Panc1 (cell line): Measurements from ENCODE around the gene SHOC1. TPM values are rescaled to one million over a fixed set of nuclear protein-coding genes. Genes with fewer than 3 reads are reported as not detected.

Source experiments
- ATAC-seq: fragments of 200-7000 bp; cut with Tn5 transposase; 2 replicates; pipeline ENCODE4 v1.9.1; 2020; ENCODE audit warnings: mild to moderate bottlenecking, moderate library complexity
- BruUV-seq: library from RNA; stranded (reverse); fragments of 400-500 nt; replicated peaks from 2 replicates; lab custom pipeline; 2021; lab: Mats Ljungman, UMichigan
- CTCF ChIA-PET: fragments of 300-600 bp; sonication (Branson Sonifier 250); formaldehyde crosslinking; loops from one replicate; lab custom pipeline; 2022; ENCODE audit warnings: antibody characterized with exemption; lab: Charles Lee
- POLR2A ChIA-PET: fragments of 300-600 bp; sonication (Branson Sonifier 250); formaldehyde crosslinking; loops from one replicate; lab custom pipeline; 2022; ENCODE audit warnings: antibody characterized with exemption; lab: Charles Lee
- DNase-seq: peaks from one replicate; pipeline ENCODE4 v3.0.0-alpha.2; 2010; ENCODE audit warnings: low read depth, low spot score
- H3K27ac ChIP-seq: 2 replicates; pipeline ENCODE4 v1.5.1; 2011; ENCODE audit warnings: mild to moderate bottlenecking, low read length, inconsistent platforms
- H3K27me3 ChIP-seq: fragments of 200-500 bp; sonication (Bioruptor generic); 2 replicates; pipeline ENCODE4 v1.6.0; 2014; ENCODE audit warnings: low read length, inconsistent platforms; ENCODE audit not compliant: control insufficient read depth, insufficient read depth
- H3K36me3 ChIP-seq: fragments of 200-500 bp; sonication (Bioruptor generic); 2 replicates; pipeline ENCODE4 v1.5.1; 2014; ENCODE audit warnings: inconsistent platforms, mild to moderate bottlenecking, low read length, moderate library complexity; ENCODE audit not compliant: control insufficient read depth, insufficient read depth
- H3K4me1 ChIP-seq: 2 replicates; pipeline ENCODE4 v1.5.1; 2011; ENCODE audit warnings: inconsistent platforms, mild to moderate bottlenecking, low read length, moderate library complexity; ENCODE audit not compliant: control insufficient read depth, insufficient read depth
- H3K4me3 ChIP-seq, 2 experiments: 2 replicates each; pipeline ENCODE4 v1.5.1; 2011 to 2012; ENCODE audit warnings: low read depth in 2 of 2, low read length in 2 of 2, mild to moderate bottlenecking in 2 of 2, inconsistent platforms in 1 of 2, moderate library complexity in 1 of 2
- H3K9me3 ChIP-seq: fragments of 200-500 bp; sonication (Bioruptor generic); 2 replicates; pipeline ENCODE4 v1.5.1; 2014; ENCODE audit warnings: low read depth, mild to moderate bottlenecking, inconsistent platforms, low read length, moderate library complexity; ENCODE audit not compliant: control insufficient read depth, insufficient read depth
- CTCF ChIP-seq: fragments of 450-650 bp; IDR thresholded peaks from 2 replicates; pipeline ENCODE4 v1.5.1; 2017; ENCODE audit warnings: mild to moderate bottlenecking
- POLR2AphosphoS5 ChIP-seq: IDR thresholded peaks from 2 replicates; pipeline ENCODE4 v1.6.1; 2012; ENCODE audit warnings: mild to moderate bottlenecking, low read depth, low read length, moderate library complexity
- REST ChIP-seq, 2 experiments: IDR thresholded peaks; 2 replicates each; pipeline ENCODE4 v1.6.1; 2011 to 2012; ENCODE audit warnings: low read depth in 2 of 2, control low read depth in 1 of 2, low read length in 1 of 2, mild to moderate bottlenecking in 1 of 2, moderate library complexity in 1 of 2; ENCODE audit not compliant: insufficient read depth in 1 of 2
- SIN3A ChIP-seq: IDR thresholded peaks from 2 replicates; pipeline ENCODE4 v1.6.1; 2012; ENCODE audit warnings: low read depth, mild to moderate bottlenecking, low read length, moderate library complexity, borderline replicate concordance; ENCODE audit not compliant: insufficient read depth
- TCF7L2 ChIP-seq: IDR thresholded peaks from 2 replicates; pipeline ENCODE4 v1.6.1; 2011; ENCODE audit warnings: mild to moderate bottlenecking, low read depth, low read length, inconsistent platforms
- in situ Hi-C: cut with HindIII; loops from 2 replicates; pipeline ENCODE4 v1.10.0; 2016; ENCODE audit warnings: low sequenced_read_pairs, low pct_unique_long_range_greater_than_20kb
- intact Hi-C: fragments of 100-400 bp; cut with micrococcal nuclease; formaldehyde crosslinking; loops from one replicate; pipeline ENCODE4 v1.10.0; 2022; ENCODE audit not compliant: unreplicated experiment
- total RNA-seq: library from RNA; stranded (reverse); gene quantifications from one replicate; pipeline ENCODE4 v1.2.1, GENCODE V29; 2021; ENCODE audit not compliant: unreplicated experiment

The SHOC1 gene
- total RNA-seq, 1 experiment from 2014 or later, result 0.10 TPM

GRCh38 chr9:111825468-111826145 lies 30.9 kb upstream of the SHOC1 start:
- no peak for ATAC-seq

GRCh38 chr9:111821006-111821528 lies 26.3 kb upstream of the SHOC1 start:
- Histone ChIP-seq H3K9me3 (no peaks in the 10 kb centered on the region), H3K27me3 (no peaks in the 10 kb centered on the region), H3K4me3 (no peak overlapping the region), H3K36me3 (no peaks in the 10 kb centered on the region), H3K27ac (no peak overlapping the region), H3K4me1 (no peaks in the 10 kb centered on the region)
- ChIA-PET CTCF (no interaction called here), POLR2A (no interaction called here)
- DNase-seq (no peak), ATAC-seq (no peak)
- intact Hi-C loops (no loop called here), in situ Hi-C loops (no loop called here)
- TF ChIP-seq POLR2AphosphoS5 (no peak), REST (IDR thresholded peaks at IDR 0.05; ENCODE audit: insufficient read depth in 1 of 2, low read depth in 2 of 2, low read length in 1 of 2) (no peak), SIN3A (no peak), CTCF (no peak), TCF7L2 (no peak)
- BruUV-seq, result no TSS peak

More at GRCh38 chr9:111825468-111826145, 30.9 kb upstream of the SHOC1 start:
- Histone ChIP-seq H3K27ac (no peak overlapping the region), H3K27me3 (no peaks in the 10 kb centered on the region), H3K4me1 (no peaks in the 10 kb centered on the region), H3K36me3 (no peaks in the 10 kb centered on the region), H3K9me3 (no peaks in the 10 kb centered on the region), H3K4me3 (no peak overlapping the region)
- POLR2A ChIA-PET, result no interaction called here
- no TSS peak for BruUV-seq
- TF ChIP-seq POLR2AphosphoS5 (no peak), SIN3A (no peak), REST (IDR thresholded peaks at IDR 0.05; ENCODE audit: insufficient read depth in 1 of 2, low read depth in 2 of 2, low read length in 1 of 2) (no peak)
- in situ Hi-C loops (no loop called here), intact Hi-C loops (no loop called here)
- CTCF ChIA-PET, result interaction anchor here (0.7 kb wide), 1 partner anchor 18 kb away, joined by 4 read pairs; no protein-coding TSS in a partner anchor
- DNase-seq, result no peak
